Ishikawa (cell line): Measurements from ENCODE around the gene CUEDC1.

Experiments used
- CEBPB ChIP-seq: IDR thresholded peaks from 2 replicates; pipeline ENCODE4 v1.6.1; 2012
- EP300 ChIP-seq: IDR thresholded peaks from 2 replicates; pipeline ENCODE4 v1.6.1; 2012; ENCODE audit warnings: borderline replicate concordance
- YY1 ChIP-seq: IDR thresholded peaks from 2 replicates; pipeline ENCODE4 v1.6.1; 2012; ENCODE audit warnings: low read depth
- ZBTB7A ChIP-seq: IDR thresholded peaks from 2 replicates; pipeline ENCODE4 v1.6.1; 2012; ENCODE audit warnings: low read depth

DNA sequence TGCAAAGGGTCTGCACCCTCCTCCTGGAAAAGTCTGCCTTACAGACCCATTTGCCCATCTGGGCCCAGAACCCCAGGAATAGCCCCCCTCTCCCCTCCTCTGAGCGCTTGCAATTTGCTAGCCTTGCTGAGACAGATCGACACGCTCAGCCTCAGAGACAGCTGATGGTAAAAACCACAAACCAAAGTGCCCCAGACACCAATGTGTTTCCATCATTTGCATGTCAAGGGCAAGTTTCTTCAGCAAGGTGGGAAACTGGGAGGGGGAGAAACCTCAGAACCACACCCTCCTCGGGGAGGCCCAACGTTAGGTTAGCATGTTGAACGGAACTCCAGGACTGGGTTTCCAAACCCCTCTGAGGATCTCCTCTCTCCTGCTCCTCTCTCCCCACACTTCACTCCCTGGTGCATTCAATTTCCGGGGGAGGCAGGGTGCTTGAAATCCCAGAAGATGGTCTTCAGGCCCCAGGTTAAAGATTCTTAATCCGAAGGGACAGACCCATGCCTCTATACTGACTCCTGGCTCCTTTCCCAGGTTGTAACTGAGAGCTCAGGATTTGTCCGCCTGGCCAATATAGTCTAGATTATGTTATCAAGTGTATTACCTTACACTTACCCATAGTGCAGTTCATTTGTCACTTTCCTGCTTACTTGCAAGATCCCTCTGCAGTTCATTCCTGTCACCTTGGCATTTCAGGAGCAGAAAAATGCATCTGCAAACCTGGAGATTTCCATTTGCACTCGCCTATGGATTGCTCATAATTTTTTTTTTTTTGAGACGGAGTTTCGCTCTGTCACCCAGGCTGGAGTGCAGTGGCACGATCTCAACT is 1.3 kb upstream of the CUEDC1 start:
- TF ChIP-seq EP300 (no peak), YY1 (no peak), ZBTB7A (peak; percentile 13; the same call in 1 of the 2 replicates), CEBPB (no peak)
